Erythroblast (primary cell): ENCODE measurements around the gene DDX54.

ENCODE experiments used
- GATA1 ChIP-seq: IDR thresholded peaks from 2 replicates; pipeline ENCODE4 v1.6.1; 2011; ENCODE audit warnings: low read depth, mild to moderate bottlenecking, control low read depth, low read length, moderate library complexity
- POLR2A ChIP-seq: IDR thresholded peaks from 2 replicates; pipeline ENCODE4 v1.6.1; 2011; ENCODE audit warnings: mild to moderate bottlenecking, low read length

GRCh38 chr12:113165521-113166450 is 19.5 kb downstream of the DDX54 start:
- TF ChIP-seq POLR2A (no peak), GATA1 (no peak)
